ENCODE results near the gene HIPK2.

- TF ChIP-seq OSR1 (CRISPR knock-in tag; IDR thresholded peaks at IDR 0.05) (no peak), ZFP3 (CRISPR knock-in tag; IDR thresholded peaks at IDR 0.05) (no peak), PATZ1 (CRISPR knock-in tag; IDR thresholded peaks at IDR 0.05; ENCODE audit: borderline replicate concordance) (no peak), ZFP30 (CRISPR knock-in tag; IDR thresholded peaks at IDR 0.05) (no peak), ESRRG (CRISPR knock-in tag; IDR thresholded peaks at IDR 0.05) (no peak), BACH2 (CRISPR knock-in tag; IDR thresholded peaks at IDR 0.05; ENCODE audit: borderline replicate concordance) (no peak), ARNTL (CRISPR knock-in tag; IDR thresholded peaks at IDR 0.05; ENCODE audit: borderline replicate concordance, low read depth) (no peak), SNAI2 (CRISPR knock-in tag; IDR thresholded peaks at IDR 0.05) (no peak), ZC3H10 (CRISPR knock-in tag; IDR thresholded peaks at IDR 0.05) (no peak), ZNF565 (CRISPR knock-in tag; conservative IDR thresholded peaks at IDR 0.05; ENCODE audit: low read depth) (no peak)
Observed at GRCh38 chr7:139753693-139754111, 24.1 kb downstream of the HIPK2 start.
